T-helper 17 cell (primary cell): ENCODE results near the gene HSD11B2. TPM values are rescaled to one million over a fixed set of nuclear protein-coding genes. Genes with fewer than 3 reads are reported as not detected.
A peak's percentile ranks its signal among the peaks of the same experiment; 100 is the strongest.

Experiments
- ATAC-seq: fragments of 150-1000 bp; cut with Tn5 transposase; 2 replicates; pipeline ENCODE4 v1.10.0; 2021; ENCODE audit warnings: mild to moderate bottlenecking, moderate library complexity
- DNase-seq, 3 donors: peaks; one replicate each; pipeline versions ENCODE4 v3.0.0 to v3.0.0-alpha.2; 2020 to 2021
- H3K9me3 ChIP-seq: one replicate; pipeline ENCODE4 v1.7.0; 2013; ENCODE audit warnings: low read length, mild to moderate bottlenecking; ENCODE audit not compliant: control insufficient read depth, poor library complexity, severe bottlenecking
- H3K27ac Mint-ChIP-seq: one replicate; pipeline ENCODE4 v1.8.0; 2022; ENCODE audit warnings: mild to moderate bottlenecking, moderate library complexity, mixed read lengths
- H3K27me3 Mint-ChIP-seq: one replicate; pipeline ENCODE4 v1.8.0; 2022; ENCODE audit warnings: mixed read lengths
- H3K36me3 Mint-ChIP-seq: one replicate; pipeline ENCODE4 v1.8.0; 2022; ENCODE audit warnings: low read depth, mixed read lengths
- H3K4me1 Mint-ChIP-seq: one replicate; pipeline ENCODE4 v1.8.0; 2022; ENCODE audit warnings: mild to moderate bottlenecking, mixed read lengths
- H3K4me3 Mint-ChIP-seq: one replicate; pipeline ENCODE4 v1.8.0; 2022; ENCODE audit warnings: mild to moderate bottlenecking, moderate library complexity, mixed read lengths
- total RNA-seq, 4 donors: library from RNA in 2 of 4; stranded (reverse) in 2 of 4; gene quantifications; one replicate each; pipeline ENCODE4 v1.2.3 and lab custom pipeline; 2022 to 2026

HSD11B2 gene
- total RNA-seq (not detected), total RNA-seq (lab: John Stamatoyannopoulos, UW) (0 reads per million in 2 donors)

- no peaks in the 10 kb centered on the region for H3K9me3 ChIP-seq
- ATAC-seq (peak; percentile 51), DNase-seq (peak in 2 of 3 donors; percentile 25 to 28)
- no peak within 1 kb of the TSS for H3K27ac Mint-ChIP-seq
- peaks cover 14% of the 10 kb centered on the region for H3K4me1 Mint-ChIP-seq
- peaks cover 6% of the 10 kb centered on the region for H3K36me3 Mint-ChIP-seq
- H3K4me3 Mint-ChIP-seq = peak within 1 kb of the TSS; percentile 88
- H3K27me3 Mint-ChIP-seq = peaks cover 32% of the 10 kb centered on the region
Measured at GRCh38 chr16:67430977-67431774, at the start of gene HSD11B2. TSS of gene HSD11B2 (plus strand) at chr16:67431121. CDS start at chr16:67431249, 128 bp downstream.

- no peak for DNase-seq
- no peak overlapping the region for H3K4me3 Mint-ChIP-seq
- no peaks in the 10 kb centered on the region for H3K9me3 ChIP-seq
- H3K36me3 Mint-ChIP-seq = no peaks in the 10 kb centered on the region
- peaks cover 9% of the 10 kb centered on the region for H3K27me3 Mint-ChIP-seq
- ATAC-seq = no peak
- H3K4me1 Mint-ChIP-seq = peaks cover 4% of the 10 kb centered on the region
- no peak overlapping the region for H3K27ac Mint-ChIP-seq
Measured at GRCh38 chr16:67383284-67383683, 47.6 kb upstream of the HSD11B2 start.

GRCh38 chr16:67384778-67385510, 46.0 kb upstream of the HSD11B2 start:
- ATAC-seq = no peak
- no peaks in the 10 kb centered on the region for H3K9me3 ChIP-seq
- peaks cover 4% of the 10 kb centered on the region for H3K4me1 Mint-ChIP-seq
- no peaks in the 10 kb centered on the region for H3K36me3 Mint-ChIP-seq
- no peak overlapping the region for H3K27ac Mint-ChIP-seq
- no peak overlapping the region for H3K4me3 Mint-ChIP-seq
- H3K27me3 Mint-ChIP-seq = peaks cover 9% of the 10 kb centered on the region
- DNase-seq = no peak

GRCh38 chr16:67386861-67387455, 44.0 kb upstream of the HSD11B2 start:
- Mint-ChIP-seq H3K36me3 (no peaks in the 10 kb centered on the region), H3K4me3 (no peak overlapping the region), H3K27ac (no peak overlapping the region), H3K4me1 (peaks cover 6% of the 10 kb centered on the region), H3K27me3 (peaks cover 5% of the 10 kb centered on the region)
- H3K9me3 ChIP-seq = no peaks in the 10 kb centered on the region
- no peak for ATAC-seq
- DNase-seq = no peak

DNA sequence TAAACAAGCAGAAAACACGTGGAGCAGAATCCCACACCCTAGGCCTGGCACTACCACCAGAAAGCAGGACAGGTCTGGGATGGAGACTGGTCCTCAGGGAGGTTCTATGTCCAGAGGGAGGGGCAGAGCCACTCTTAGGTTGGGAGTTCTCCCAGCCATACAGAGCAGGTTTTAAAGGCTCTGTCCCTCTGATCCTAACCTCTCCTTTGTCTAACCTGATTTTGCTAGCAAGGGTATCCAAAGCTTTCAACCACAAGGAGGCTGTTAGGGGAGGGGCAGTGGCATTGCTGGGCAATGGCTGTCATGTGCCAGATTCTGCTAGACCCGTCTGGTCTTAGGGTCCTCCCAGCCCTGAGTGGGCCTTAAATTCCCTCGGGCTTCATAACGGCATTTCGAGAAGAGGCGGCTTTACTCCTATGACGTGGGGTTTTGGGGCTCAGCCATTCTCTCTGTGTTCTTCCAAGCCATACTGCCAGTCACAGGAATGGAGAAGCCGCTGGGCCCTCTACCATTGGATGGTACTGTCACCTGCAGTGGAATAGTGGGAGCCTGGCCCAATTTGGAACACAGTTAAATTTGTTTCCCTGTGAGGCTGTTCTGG, 43.3 kb upstream of the HSD11B2 start:
- H3K36me3 Mint-ChIP-seq = peaks cover 3% of the 10 kb centered on the region
- peaks cover 8% of the 10 kb centered on the region for H3K27me3 Mint-ChIP-seq
- no peak overlapping the region for H3K4me3 Mint-ChIP-seq
- no peak for DNase-seq
- peaks cover 9% of the 10 kb centered on the region for H3K4me1 Mint-ChIP-seq
- H3K27ac Mint-ChIP-seq = no peak overlapping the region
- no peaks in the 10 kb centered on the region for H3K9me3 ChIP-seq
- ATAC-seq = no peak

- Mint-ChIP-seq H3K4me3 (no peak overlapping the region), H3K27me3 (peaks cover 12% of the 10 kb centered on the region), H3K4me1 (peaks cover 10% of the 10 kb centered on the region), H3K27ac (no peak overlapping the region), H3K36me3 (peaks cover 5% of the 10 kb centered on the region)
- ATAC-seq = no peak
- DNase-seq = no peak
- H3K9me3 ChIP-seq = no peaks in the 10 kb centered on the region
Measured at GRCh38 chr16:67388191-67388590, 42.7 kb upstream of the HSD11B2 start.

DNA sequence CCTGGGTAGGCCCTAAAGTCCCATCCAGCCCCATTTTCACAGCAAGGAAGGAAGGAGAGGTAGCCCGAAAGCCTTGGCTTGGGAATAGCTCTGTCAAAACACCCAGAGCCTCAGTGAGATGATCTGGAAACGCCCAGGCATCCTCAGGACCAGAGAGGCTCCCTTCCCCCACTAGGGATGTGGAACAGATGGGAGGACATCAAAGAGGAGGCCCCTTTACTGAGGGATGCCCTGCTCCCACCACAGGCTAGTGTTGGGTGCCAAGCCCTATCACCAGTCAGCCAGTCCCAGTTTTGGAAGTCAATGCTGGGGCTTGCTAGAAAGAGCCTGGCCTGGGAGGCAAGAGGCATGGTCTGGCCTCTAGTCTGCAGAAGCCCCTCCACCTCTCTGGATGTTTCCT, 42.3 kb upstream of the HSD11B2 start:
- ATAC-seq = no peak
- no peaks in the 10 kb centered on the region for H3K9me3 ChIP-seq
- Mint-ChIP-seq H3K4me3 (no peak overlapping the region), H3K27me3 (peaks cover 14% of the 10 kb centered on the region), H3K36me3 (peaks cover 5% of the 10 kb centered on the region), H3K4me1 (peaks cover 10% of the 10 kb centered on the region), H3K27ac (no peak overlapping the region)
- DNase-seq = no peak

GRCh38 chr16:67389911-67390815, 40.8 kb upstream of the HSD11B2 start:
- ATAC-seq (no peak), DNase-seq (no peak)
- H3K9me3 ChIP-seq = no peaks in the 10 kb centered on the region
- H3K4me1 Mint-ChIP-seq = peaks cover 14% of the 10 kb centered on the region
- H3K27ac Mint-ChIP-seq = peak overlapping the region; percentile 77
- peaks cover 8% of the 10 kb centered on the region for H3K36me3 Mint-ChIP-seq
- H3K4me3 Mint-ChIP-seq = no peak overlapping the region
- peaks cover 22% of the 10 kb centered on the region for H3K27me3 Mint-ChIP-seq

- peaks cover 8% of the 10 kb centered on the region for H3K36me3 Mint-ChIP-seq
- ATAC-seq = no peak
- peaks cover 14% of the 10 kb centered on the region for H3K4me1 Mint-ChIP-seq
- no peaks in the 10 kb centered on the region for H3K9me3 ChIP-seq
- no peak for DNase-seq
- no peak overlapping the region for H3K27ac Mint-ChIP-seq
- H3K4me3 Mint-ChIP-seq = no peak overlapping the region
- peaks cover 22% of the 10 kb centered on the region for H3K27me3 Mint-ChIP-seq
Measured at GRCh38 chr16:67390816-67391423, 40.0 kb upstream of the HSD11B2 start.

DNA sequence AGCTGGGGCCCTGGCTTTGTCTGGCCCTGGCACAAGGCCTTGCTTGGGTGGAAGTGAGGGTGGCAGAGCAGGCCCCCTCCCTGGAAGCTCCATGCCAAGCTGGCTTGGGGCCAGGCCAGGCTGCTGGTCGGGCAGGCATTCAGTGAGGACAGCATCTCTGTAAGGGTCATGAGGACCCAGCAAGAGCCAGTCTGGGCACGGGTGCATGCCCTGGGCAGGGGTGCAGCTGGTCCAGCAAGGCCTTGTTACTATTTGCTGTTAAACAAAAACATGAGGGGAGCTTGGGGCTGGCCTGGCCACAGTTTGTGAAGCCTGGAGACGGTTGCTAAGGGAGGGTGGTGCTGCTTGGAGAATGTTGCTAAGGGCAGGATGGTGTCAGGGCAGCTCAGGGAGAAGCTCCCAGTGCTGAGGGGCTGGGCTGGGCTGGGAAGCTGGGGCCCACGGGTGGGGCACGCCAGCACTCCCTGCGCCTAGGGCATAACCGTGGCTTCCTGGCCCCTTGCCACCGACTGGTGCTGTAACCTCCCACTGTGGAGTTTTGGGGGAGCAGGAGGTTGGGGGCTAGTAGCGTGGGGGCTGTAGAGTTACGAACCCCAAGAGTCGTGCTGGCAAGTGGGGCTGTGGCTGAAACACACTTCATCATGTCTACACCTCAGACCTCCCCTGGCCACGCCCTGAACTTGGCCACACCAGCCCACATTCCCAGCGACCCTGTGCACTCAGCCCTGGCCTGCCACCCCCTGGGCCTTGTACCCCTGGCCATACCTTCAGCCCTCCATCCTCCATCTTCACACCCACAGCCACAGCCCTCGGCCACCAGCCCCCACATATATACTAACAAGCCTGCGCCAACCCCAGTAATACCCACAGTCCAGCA, 39.3 kb upstream of the HSD11B2 start:
- no peak overlapping the region for H3K27ac Mint-ChIP-seq
- H3K4me3 Mint-ChIP-seq = peak overlapping the region; percentile 33
- ATAC-seq (no peak), DNase-seq (no peak)
- no peaks in the 10 kb centered on the region for H3K9me3 ChIP-seq
- H3K36me3 Mint-ChIP-seq = peaks cover 8% of the 10 kb centered on the region
- H3K4me1 Mint-ChIP-seq = peaks cover 11% of the 10 kb centered on the region
- H3K27me3 Mint-ChIP-seq = peaks cover 22% of the 10 kb centered on the region

DNA sequence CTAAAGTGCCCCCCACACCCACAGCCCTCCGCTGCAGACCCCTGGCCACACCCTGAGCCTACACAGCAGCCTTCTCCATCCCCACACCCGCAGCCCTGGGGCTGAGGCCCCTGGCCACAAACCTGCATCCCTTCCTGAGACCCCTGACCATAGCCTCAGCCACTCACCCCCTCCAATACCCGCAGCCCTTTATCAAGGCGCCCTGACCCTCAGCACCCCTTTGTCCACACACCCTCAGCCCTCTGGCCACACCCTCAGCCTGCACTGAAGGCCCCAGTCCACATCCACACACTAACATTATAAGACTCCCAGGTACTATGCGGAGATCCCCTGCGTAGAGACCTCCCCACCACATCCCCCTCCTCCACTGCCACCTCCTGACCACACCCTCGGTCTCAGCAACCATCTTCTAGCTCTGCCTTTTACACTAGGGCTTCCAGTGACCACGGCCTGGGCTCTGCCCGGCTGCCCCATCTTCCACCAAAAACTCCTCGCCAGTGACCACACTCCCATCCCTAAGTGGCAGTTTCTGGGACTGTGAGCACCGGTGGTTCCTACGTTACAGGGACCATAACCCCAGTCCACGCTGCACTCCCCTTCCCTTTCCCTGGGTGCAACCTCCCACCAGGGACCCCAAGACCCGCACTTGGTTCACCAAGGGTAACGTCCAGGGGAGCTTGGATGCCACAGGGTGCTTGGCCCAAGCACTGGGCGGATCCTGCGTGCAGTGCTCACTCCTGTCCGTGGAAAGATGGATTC, 38.4 kb upstream of the HSD11B2 start:
- peak overlapping the region; percentile 54 for H3K27ac Mint-ChIP-seq
- peaks cover 8% of the 10 kb centered on the region for H3K36me3 Mint-ChIP-seq
- H3K27me3 Mint-ChIP-seq = peaks cover 22% of the 10 kb centered on the region
- peaks cover 11% of the 10 kb centered on the region for H3K4me1 Mint-ChIP-seq
- H3K4me3 Mint-ChIP-seq = peak overlapping the region; percentile 63
- H3K9me3 ChIP-seq = no peaks in the 10 kb centered on the region
- ATAC-seq (no peak), DNase-seq (no peak)
